ENCODE data around the gene GRHPR.

The GRHPR gene

DNA sequence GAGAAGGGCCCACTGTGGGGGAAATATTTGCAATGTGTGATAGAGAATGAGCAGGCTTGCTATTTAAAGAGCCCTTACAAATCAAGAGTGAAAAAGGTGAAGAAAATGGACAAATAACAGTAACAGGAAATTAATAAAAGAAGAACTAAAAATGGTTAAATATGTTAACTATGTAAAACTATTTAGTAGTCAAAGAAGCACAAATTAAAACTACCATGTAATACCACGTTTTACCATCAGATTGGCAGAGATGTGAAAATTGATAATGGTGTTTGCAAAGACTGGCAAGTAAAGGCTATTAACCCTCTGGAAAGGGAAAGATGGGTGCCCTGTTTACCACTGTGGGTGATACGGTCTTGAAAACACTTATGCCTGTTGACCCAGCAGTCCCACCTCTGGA, 23.2 kb upstream of the GRHPR start:
- DNase-seq, result no peak

- DNase-seq, result no peak
Measured at GRCh38 chr9:37404590-37404989, 17.9 kb upstream of the GRHPR start.

DNA sequence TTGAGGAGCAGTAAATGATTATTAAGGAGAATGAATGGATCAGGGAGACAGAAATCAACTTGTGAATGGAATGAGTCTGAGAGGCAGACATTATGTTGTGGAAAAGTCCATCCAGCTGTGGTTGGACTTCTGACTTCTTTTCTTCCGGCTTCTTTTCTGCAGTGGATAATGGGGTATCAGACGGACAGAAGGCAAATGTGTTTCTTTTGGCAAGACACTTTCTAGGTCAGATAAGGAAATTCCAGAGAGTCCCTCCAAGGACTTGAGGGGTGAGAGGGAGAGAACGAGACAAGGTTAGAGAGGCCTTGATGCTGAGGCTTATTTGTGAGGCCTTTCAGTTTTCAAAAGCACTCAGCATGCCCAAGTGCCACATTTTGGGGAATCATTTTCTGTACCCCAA, 17.1 kb upstream of the GRHPR start:
- DNase-seq, result no peak

DNA sequence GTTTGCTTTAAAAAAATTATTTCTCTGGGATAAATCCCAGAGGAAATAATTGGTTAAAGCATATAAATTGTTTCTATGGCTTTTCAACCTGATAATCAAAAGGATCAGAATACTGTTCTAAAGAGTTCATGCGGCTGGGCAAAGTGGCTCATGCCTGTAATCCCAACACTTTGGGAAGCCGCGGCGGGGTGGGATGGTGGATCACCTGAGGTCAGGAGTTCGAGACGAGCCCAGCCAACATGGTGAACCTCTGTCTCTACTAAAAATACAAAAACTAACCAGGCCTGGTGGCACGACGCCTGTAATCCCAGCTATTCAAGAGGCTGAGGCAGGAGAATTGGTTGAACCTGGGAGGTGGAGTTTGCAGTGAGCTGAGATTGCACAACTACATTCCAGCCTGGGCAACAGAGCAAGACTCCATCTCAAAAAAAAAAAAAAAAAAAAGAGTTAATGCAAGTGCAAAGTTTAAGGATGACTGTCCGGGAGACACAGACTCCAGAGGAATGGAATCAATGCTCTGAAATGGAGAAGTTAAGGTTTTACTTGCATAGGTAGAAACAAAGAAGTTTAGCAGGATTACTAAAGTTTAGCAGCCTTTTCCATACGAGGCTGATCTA, 16.6 kb upstream of the GRHPR start:
- no peak for DNase-seq

- no peak for DNase-seq
Measured at GRCh38 chr9:37406603-37407401, 15.7 kb upstream of the GRHPR start.

GRCh38 chr9:37407468-37407867, 15.0 kb upstream of the GRHPR start:
- no peak for DNase-seq

DNA sequence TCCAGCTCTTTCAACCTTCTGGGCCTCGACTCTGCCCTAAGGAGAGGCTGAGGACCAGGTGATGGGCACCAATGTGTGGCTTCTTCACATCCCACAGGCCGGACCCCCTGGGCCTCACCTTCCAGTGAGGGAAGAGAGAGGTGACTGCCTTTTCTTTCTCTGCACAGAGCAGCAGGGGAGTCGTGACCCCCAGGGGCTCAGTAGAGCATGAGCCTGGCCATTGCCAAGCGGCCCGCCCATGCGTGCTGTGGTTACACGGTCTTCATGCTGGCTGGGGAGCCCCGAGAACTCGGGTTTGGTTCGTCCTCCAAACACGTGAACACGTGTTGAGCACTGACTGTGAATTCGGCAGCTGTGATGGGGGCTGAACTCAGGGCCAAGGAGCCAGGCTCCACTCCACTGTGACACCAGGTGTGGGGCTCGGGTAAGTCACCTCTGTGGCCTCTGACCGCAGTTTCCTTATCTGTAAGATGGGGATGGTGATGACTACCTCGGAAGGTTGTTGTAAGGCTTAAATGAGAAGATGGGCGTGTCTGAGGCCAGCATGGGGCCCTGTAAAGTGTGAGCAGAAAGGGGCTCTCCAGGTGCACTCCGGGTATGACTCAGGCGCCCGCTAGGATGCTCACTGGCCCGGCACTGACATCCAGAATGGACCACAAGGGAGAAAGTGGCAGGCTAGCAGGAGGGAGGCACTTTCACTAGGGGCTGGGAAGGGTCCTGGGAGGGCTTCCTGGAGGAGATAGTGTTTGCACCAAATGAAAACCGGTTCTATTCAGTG, 13.4 kb upstream of the GRHPR start:
- DNase-seq, result peak; percentile 53

DNA sequence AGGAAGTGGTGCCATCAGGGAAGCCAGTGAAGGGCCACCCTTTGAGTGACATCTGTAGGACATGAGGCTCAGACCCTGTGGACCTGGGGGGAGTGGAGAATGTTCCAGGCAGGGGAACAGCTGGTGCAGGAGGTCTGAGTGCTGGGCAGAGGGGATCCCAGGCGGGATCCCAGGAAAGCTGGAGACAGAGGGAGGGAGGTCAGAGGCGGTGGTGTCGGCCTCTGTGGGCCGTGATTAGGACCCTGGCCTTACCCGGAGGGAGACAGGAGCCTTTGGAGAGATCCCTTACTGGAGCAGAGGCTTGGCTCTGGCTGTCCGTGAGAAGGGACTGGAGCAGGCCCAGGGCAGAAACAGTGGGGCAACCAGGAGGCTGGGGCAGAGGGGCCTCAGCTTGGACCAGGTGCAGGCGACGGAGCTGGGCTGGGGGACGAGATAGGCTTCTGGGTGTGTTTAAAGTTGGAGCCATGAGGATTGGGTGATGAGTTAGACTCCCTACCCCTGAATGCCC, 12.1 kb upstream of the GRHPR start:
- DNase-seq, result no peak

- DNase-seq, result no peak
Measured at GRCh38 chr9:37410969-37411785, 11.3 kb upstream of the GRHPR start.

DNA sequence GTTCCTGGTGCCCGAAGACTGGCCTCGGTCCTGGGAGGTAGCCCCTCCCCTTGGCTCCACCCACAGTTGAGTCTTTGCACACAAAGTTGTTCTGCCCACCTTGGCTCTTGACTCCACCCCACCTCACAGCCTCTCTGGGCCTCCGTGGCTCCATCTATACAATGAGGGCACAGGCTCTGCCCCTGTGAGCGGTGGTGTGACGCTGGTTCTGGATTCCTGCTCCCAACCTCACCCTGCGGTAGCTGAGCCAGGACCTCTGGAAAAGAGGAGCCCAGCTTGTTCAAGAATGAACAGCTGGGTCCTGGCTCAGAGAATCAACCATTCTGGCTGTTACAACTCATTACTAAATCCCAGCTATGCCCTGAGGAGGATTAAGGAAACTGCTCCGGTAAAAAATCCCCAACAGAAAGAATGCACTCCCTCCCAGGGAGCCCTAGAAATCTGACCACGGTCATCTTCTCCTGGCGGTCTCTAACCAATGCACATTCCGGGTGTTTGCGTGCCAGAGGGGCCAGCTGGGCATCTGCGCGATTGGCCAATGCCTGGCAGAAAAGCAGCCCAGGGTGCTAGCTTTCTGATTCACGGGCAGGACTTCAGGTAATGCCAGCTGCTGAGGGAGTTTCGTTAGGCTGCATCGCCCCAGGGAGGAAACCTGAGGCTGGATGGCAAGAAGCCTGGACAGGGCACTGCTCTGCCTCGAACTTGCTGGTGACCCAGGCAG, 9.9 kb upstream of the GRHPR start:
- DNase-seq, result no peak

GRCh38 chr9:37413311-37413710, 9.2 kb upstream of the GRHPR start:
- DNase-seq, result no peak

GRCh38 chr9:37414503-37414943, 8.0 kb upstream of the GRHPR start:
- no peak for DNase-seq

- DNase-seq, result peak; percentile 61
Measured at GRCh38 chr9:37415011-37415719, 7.3 kb upstream of the GRHPR start.

GRCh38 chr9:37417252-37417803, 5.2 kb upstream of the GRHPR start:
- no peak for DNase-seq

- DNase-seq, result no peak
Measured at GRCh38 chr9:37417857-37418618, 4.5 kb upstream of the GRHPR start.

- DNase-seq, result no peak
Measured at GRCh38 chr9:37419204-37419603, 3.3 kb upstream of the GRHPR start.

- DNase-seq, result no peak
Measured at GRCh38 chr9:37420271-37421215, 2.0 kb upstream of the GRHPR start.

DNA sequence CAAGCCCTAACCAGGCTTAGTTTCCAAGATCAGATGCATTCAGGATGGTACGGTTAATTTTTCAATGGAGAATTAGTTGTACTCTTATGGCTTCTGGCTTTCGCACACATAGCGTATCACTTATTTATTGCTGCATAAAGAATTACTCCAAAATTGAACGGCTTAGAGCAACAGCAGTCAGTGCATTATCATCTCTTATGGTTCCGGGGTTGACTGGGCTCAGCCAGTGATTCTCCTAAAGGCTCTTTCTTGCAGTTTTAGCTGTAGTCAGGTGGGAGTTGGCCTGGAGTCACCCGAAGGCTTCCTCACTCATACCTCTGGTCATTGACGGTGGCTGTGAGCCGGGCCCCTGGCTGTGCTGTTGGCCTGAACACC, 595 bp upstream of the GRHPR start:
- no peak for DNase-seq

GRCh38 chr9:37423508-37423907, 1.0 kb downstream of the GRHPR start:
- DNase-seq, result no peak
